Aorta (tissue), 5 donors: Measurements from ENCODE around the gene SREBF2. TPM values are rescaled to one million over a fixed set of nuclear protein-coding genes. Genes with fewer than 3 reads are reported as not detected.
A peak's percentile ranks its signal among the peaks of the same experiment; 100 is the strongest.

Experiments
- ATAC-seq: fragments of 200-7000 bp; cut with Tn5 transposase; one replicate; pipeline ENCODE4 v1.9.1; 2022; ENCODE audit warnings: moderate library complexity; ENCODE audit not compliant: low FRiP score
- DNase-seq, 2 donors: peaks; one replicate each; pipeline ENCODE4 v3.0.0-alpha.2; 2020
- H3K27ac ChIP-seq, 2 donors: one replicate each; pipeline ENCODE4 v1.5.1; 2013; ENCODE audit warnings: low read length in 2 of 2, mild to moderate bottlenecking in 2 of 2, moderate library complexity in 2 of 2, control low read depth in 1 of 2, inconsistent platforms in 1 of 2, low read depth in 1 of 2
- H3K27me3 ChIP-seq, 2 donors: one replicate each; pipeline ENCODE4 v1.6.1; 2013; ENCODE audit warnings: control low read depth in 1 of 2, low read length in 1 of 2, mild to moderate bottlenecking in 1 of 2, moderate library complexity in 1 of 2; ENCODE audit not compliant: insufficient read depth in 2 of 2, control insufficient read depth in 1 of 2
- H3K36me3 ChIP-seq, 2 donors: one replicate each; pipeline ENCODE4 v1.6.1; 2013; ENCODE audit warnings: control low read depth in 1 of 2, low read length in 1 of 2, mild to moderate bottlenecking in 1 of 2; ENCODE audit not compliant: insufficient read depth in 2 of 2, control insufficient read depth in 1 of 2
- H3K4me1 ChIP-seq, 2 donors: one replicate each; pipeline ENCODE4 v1.6.1; 2013; ENCODE audit warnings: low read length in 2 of 2, control low read depth in 1 of 2, mild to moderate bottlenecking in 1 of 2, moderate library complexity in 1 of 2; ENCODE audit not compliant: insufficient read depth in 2 of 2, control insufficient read depth in 1 of 2
- H3K4me3 ChIP-seq, 2 donors: one replicate each; pipeline ENCODE4 v1.5.1; 2013; ENCODE audit warnings: low read length in 2 of 2, control low read depth in 1 of 2, mild to moderate bottlenecking in 1 of 2
- H3K9me3 ChIP-seq: one replicate; pipeline ENCODE4 v1.6.1; 2013; ENCODE audit warnings: mild to moderate bottlenecking, low read length; ENCODE audit not compliant: control insufficient read depth
- WGBS, 2 donors: extraction: QIAGEN DNeasy Blood & Tissue Kit; methylation state at CpG; one replicate each; pipeline ENCODE4 v1.1.7; 2013; 5-methylcytosine and 5-hydroxymethylcytosine counted together
- intact Hi-C, 2 donors: fragments of 100-400 bp; cut with DNase I; formaldehyde crosslinking; loops; one replicate each; pipeline versions ENCODE4 v1.14.2 to v1.15.0; 2022
- polyA plus RNA-seq, 2 donors: library from polyadenylated mRNA; stranded (reverse); fragments of 200-250 nt; gene quantifications; one replicate each; pipeline ENCODE4 v1.2.3, GENCODE V29; 2013
- total RNA-seq, 2 donors: library from RNA; stranded (reverse); fragmentation: NEBNext Ultra II Directional; extraction: Animal tissue kit (Norgen Biotek cat#: 25700); gene quantifications; one replicate each; pipeline ENCODE4 v1.2.1, GENCODE V29; 2021
- donor health status: healthy with polysubstance abuse.
- donor health status: Bipolar disorder and iron deficiency.
- donor health status: DM: no; HTN: no; CAD: no.
- donor health status: DM: no; HTN: no; CAD: no.
- donor health status: DM: yes; HTN: yes; CAD: no.

SREBF2 gene
- total and polyA plus RNA-seq, 4 donors, result 11.0 to 86.3 (median 43.7) TPM

DNA sequence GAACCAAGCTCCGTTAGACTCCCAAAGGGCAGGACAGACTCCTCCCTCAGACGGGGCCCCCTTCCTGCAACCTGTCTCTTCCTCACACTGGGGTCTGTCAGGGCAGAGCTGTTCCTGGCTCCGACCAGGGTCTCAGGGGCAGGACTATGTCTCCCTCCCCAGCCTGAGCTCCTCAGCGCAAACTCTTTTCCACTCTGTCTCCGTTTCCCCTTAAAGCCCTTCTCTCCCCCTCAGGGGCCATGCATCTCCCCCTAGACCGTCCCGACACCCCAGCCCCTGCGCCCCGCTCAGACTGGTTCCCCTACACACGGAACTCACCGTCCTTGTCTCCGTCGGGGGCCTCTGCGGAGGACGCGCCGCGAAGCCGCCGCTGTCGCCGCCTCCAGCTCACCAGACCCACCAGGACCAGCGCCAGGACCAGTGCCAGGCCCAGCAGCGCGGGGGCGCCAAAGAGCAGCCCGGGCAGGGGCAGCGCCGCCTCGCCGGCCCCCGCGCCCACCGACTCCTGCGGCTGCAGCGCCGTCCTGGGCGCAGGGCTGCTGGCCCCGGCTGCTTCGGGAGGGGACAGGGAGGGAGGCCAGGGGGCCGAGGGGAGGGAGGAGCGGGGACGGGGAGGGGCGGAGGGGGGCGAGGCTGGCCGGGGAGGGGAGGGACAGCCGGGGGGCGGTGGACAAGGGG, 93.0 kb downstream of the SREBF2 start:
- WGBS, 2 donors, result 8% methylated on average over 41 to 48 of the region's 48 CpGs
- no peaks in the 10 kb centered on the region for H3K9me3 ChIP-seq
- intact Hi-C loops, result no loop called here
- no peak overlapping the region for H3K4me3 ChIP-seq
- peak; percentile 58 to 84 for DNase-seq
- no peak for ATAC-seq
- H3K27ac ChIP-seq, result no peak overlapping the region
- H3K4me1 ChIP-seq, result no peaks in the 10 kb centered on the region
- no peaks in the 10 kb centered on the region for H3K36me3 ChIP-seq
- H3K27me3 ChIP-seq, result no peaks in the 10 kb centered on the region

DNA sequence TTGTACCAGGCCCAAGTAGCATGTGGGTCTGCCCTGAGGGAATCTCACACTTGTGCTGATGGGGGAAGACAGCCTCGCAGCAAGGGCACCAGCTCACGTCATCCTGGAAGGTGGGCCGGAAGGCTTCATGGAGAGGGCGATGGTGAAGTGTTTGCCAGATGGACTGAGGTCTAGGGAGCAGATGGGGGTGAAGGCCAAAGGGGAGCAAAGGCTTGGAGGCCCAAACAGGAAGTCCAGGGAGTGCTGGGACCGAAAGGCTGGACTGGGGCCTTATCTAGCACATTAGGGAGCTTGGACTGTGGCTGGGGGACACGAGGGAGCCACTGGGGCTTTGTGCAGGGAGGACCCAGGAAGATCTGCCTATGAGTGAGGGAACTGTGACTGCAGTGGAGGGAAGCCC, 94.9 kb downstream of the SREBF2 start:
- H3K27me3 ChIP-seq, result no peaks in the 10 kb centered on the region
- H3K27ac ChIP-seq, result no peak overlapping the region
- 82 to 89% methylated on average over 6 of the region's 6 CpGs for WGBS, 2 donors
- no peaks in the 10 kb centered on the region for H3K9me3 ChIP-seq
- no peak for DNase-seq
- intact Hi-C loops, result no loop called here
- ATAC-seq, result no peak
- H3K4me3 ChIP-seq, result no peak overlapping the region
- no peaks in the 10 kb centered on the region for H3K4me1 ChIP-seq
- no peaks in the 10 kb centered on the region for H3K36me3 ChIP-seq

- no peaks in the 10 kb centered on the region for H3K27me3 ChIP-seq
- intact Hi-C loops, result no loop called here
- no peak overlapping the region for H3K27ac ChIP-seq
- WGBS, 2 donors, result 82 to 83% methylated on average over 12 to 14 of the region's 14 CpGs
- DNase-seq, result no peak
- no peaks in the 10 kb centered on the region for H3K4me1 ChIP-seq
- H3K9me3 ChIP-seq, result no peaks in the 10 kb centered on the region
- no peak overlapping the region for H3K4me3 ChIP-seq
- H3K36me3 ChIP-seq, result no peaks in the 10 kb centered on the region
- no peak for ATAC-seq
Observed at GRCh38 chr22:41928593-41929417, 95.9 kb downstream of the SREBF2 start.

- intact Hi-C loops, result no loop called here
- DNase-seq (no peak), ATAC-seq (no peak)
- Histone ChIP-seq H3K4me1 (no peaks in the 10 kb centered on the region), H3K9me3 (no peaks in the 10 kb centered on the region), H3K36me3 (no peaks in the 10 kb centered on the region), H3K4me3 (no peak overlapping the region), H3K27ac (no peak overlapping the region), H3K27me3 (no peaks in the 10 kb centered on the region)
- WGBS, 2 donors, result 85 to 88% methylated on average over 8 of the region's 8 CpGs
Observed at GRCh38 chr22:41929418-41929810, 96.5 kb downstream of the SREBF2 start.

DNA sequence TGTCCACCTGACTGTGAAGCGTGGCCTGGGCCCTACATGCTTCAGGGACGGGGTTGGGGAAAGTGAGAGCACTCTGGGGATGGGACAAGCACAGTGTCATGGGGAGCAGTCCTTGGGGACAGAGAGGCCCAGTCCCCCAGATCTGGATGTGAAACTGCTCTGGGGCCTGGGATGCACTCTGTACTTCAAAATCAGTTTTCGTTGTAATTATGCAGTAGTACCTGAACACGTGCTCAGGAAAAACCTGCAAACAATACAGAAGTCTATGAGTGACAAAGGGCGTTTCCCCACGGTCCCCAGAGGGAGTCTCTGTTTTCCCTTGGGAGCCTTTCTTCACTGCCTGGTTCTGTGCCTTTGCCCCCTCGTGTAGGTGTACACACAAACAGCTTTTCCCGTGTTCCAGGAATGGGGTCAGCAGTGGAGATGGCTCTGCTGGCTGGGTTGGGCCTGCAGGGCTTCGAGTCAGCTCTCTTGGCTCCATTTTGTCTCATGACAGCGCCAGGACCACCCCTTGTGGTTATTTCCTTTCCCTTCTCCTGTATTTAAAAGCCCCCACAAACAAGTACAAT, 98.9 kb downstream of the SREBF2 start:
- Histone ChIP-seq H3K27me3 (no peaks in the 10 kb centered on the region), H3K4me1 (no peaks in the 10 kb centered on the region), H3K4me3 (no peak overlapping the region), H3K9me3 (no peaks in the 10 kb centered on the region), H3K27ac (no peak overlapping the region), H3K36me3 (no peaks in the 10 kb centered on the region)
- intact Hi-C loops, result no loop called here
- ATAC-seq (no peak), DNase-seq (no peak)
- WGBS, 2 donors, result 86 to 87% methylated on average over 10 of the region's 10 CpGs

GRCh38 chr22:41932353-41932752, 99.4 kb downstream of the SREBF2 start:
- no peak overlapping the region for H3K4me3 ChIP-seq
- no peak overlapping the region for H3K27ac ChIP-seq
- no peaks in the 10 kb centered on the region for H3K9me3 ChIP-seq
- no peaks in the 10 kb centered on the region for H3K4me1 ChIP-seq
- 97 to 99% methylated on average over 12 of the region's 12 CpGs for WGBS, 2 donors
- no peaks in the 10 kb centered on the region for H3K27me3 ChIP-seq
- intact Hi-C loops, result no loop called here
- H3K36me3 ChIP-seq, result no peaks in the 10 kb centered on the region
- no peak for DNase-seq
- ATAC-seq, result no peak

DNA sequence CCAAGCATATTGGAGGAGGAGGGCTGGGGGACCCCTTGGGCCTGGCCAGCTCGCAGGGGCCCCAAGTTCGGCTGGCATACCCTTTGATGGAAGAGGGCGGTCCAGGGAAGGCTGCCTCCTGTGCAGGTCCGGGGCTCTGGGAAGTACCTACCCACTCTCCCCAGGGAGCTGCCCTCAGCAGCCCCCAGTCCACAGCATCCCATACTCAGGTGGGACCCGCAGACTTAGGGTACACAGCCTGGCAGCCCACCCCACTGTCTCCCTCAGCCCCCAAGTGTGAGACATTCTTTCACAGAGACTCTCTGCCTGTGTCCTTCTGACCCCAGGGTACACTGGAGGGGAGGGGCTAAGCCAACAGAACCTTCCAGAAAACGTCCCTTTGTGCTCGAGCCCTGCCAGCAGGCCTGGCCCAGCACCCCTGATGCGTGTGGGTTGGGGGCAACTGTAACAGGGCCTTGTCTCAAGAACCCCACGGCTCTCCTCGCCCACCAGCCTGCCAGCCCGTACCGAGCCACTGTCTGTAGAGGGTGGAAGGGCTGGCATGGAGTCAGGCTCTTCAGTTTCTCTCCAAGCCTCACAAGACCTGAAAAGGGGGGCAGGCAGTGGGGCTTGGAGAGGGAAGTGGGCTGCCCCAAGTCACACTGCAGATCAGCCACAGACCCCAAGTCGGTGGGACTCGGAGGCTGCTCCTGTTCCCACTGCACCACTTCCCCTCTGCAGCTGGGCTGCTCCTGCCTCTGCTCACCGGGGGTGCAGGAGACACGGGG, 100.7 kb downstream of the SREBF2 start:
- H3K27me3 ChIP-seq, result no peaks in the 10 kb centered on the region
- WGBS, 2 donors, result 89% methylated on average over 16 of the region's 16 CpGs
- ATAC-seq (no peak), DNase-seq (no peak)
- no peaks in the 10 kb centered on the region for H3K9me3 ChIP-seq
- H3K4me3 ChIP-seq, result no peak overlapping the region
- intact Hi-C loops, result loop anchor here in 1 of 2 donors (2.0 kb wide), 1 partner anchor 55 kb away; no protein-coding TSS in a partner anchor
- no peaks in the 10 kb centered on the region for H3K4me1 ChIP-seq
- H3K36me3 ChIP-seq, result no peaks in the 10 kb centered on the region
- no peak overlapping the region for H3K27ac ChIP-seq

DNA sequence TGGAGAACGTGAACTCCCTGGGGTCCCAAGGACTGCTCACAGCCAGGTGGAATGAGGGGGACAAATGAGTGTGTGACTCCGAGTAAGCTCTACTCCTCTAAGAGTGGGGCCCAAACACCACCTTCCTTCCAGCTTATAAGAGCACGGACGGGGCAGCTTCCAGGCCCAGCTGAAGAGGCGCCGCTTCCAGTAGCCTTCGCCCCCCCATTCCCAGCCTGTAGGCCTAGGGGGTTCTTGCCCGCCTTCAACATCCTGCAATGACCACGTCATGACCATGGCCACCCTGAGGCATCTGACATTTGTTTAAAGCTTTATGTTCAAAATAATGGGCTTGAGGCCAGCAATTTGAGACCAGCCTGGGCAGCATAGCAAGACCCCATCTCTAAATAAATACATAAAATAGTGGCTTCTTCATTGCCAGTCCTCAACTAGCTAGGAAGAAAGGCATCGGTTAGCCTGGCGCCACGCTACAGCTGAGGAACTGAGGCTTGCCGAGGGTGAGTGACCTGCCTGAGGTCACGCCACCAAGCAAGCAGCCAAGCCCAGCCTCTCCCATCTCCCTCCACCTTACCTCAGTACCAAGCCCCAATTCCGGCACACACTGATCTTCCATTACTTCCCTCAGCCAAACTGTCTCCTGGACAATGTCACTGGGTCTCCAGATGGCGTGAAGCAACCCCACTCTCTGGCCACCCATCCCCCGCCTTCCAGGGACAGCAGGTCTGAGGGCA, 101.5 kb downstream of the SREBF2 start:
- DNase-seq (peak; percentile 47 to 55), ATAC-seq (no peak)
- Histone ChIP-seq H3K36me3 (no peaks in the 10 kb centered on the region), H3K27ac (no peak overlapping the region), H3K9me3 (no peaks in the 10 kb centered on the region), H3K4me3 (no peak overlapping the region), H3K27me3 (no peaks in the 10 kb centered on the region), H3K4me1 (no peaks in the 10 kb centered on the region)
- intact Hi-C loops, result loop anchor here in 1 of 2 donors (2.0 kb wide), 1 partner anchor 54 kb away; no protein-coding TSS in a partner anchor
- 96 to 97% methylated on average over 17 of the region's 17 CpGs for WGBS, 2 donors
